ENCODE measurements around the gene ITGB2.

Gene ITGB2

GRCh38 chr21:44964381-44964780 is 43.7 kb upstream of the ITGB2 start:
- Histone ChIP-seq H3K9ac (ENCODE audit: low read length) (no peak overlapping the region), H4K20me1 (ENCODE audit: insufficient read depth, low read length) (no peaks in the 10 kb centered on the region), H3K4me2 (ENCODE audit: low read length) (no peak overlapping the region), H3K9me2 (ENCODE audit: low read depth, low read length) (no peaks in the 10 kb centered on the region), H3K27ac (ENCODE audit: low read depth, low read length, poor library complexity, severe bottlenecking) (no peak overlapping the region), H3K9me3 (ENCODE audit: low read length) (no peaks in the 10 kb centered on the region), H3K4me1 (ENCODE audit: insufficient read depth, low read length, severe bottlenecking) (peaks cover 3% of the 10 kb centered on the region), H3K27me3 (ENCODE audit: insufficient read depth, low read length) (no peaks in the 10 kb centered on the region), H3F3A (ENCODE audit: insufficient read depth, low read length) (no peaks in the 10 kb centered on the region; the same call in 1 of the 2 replicates), H3K36me3 (ENCODE audit: insufficient read depth, low read length) (peaks cover 56% of the 10 kb centered on the region), H3K4me3 (ENCODE audit: low read depth, low read length, poor library complexity, severe bottlenecking) (no peak overlapping the region), H3K79me2 (ENCODE audit: insufficient read depth, low read length) (no peaks in the 10 kb centered on the region), H2AFZ (ENCODE audit: low read length) (no peak overlapping the region)
- TF ChIP-seq CTCF (IDR thresholded peaks at IDR 0.05; ENCODE audit: low read length) (no peak), EZH2 (IDR thresholded peaks at IDR 0.05; ENCODE audit: borderline replicate concordance, low read length) (no peak)

GRCh38 chr21:44962403-44962966 is 41.8 kb upstream of the ITGB2 start:
- no peak overlapping the region for H3K4me2 ChIP-seq (ENCODE audit: low read length)
- no peak overlapping the region for H2AFZ ChIP-seq (ENCODE audit: low read length)
- H3K9me3 ChIP-seq (ENCODE audit: low read length) = no peaks in the 10 kb centered on the region
- no peaks in the 10 kb centered on the region for H3K9me2 ChIP-seq (ENCODE audit: low read depth, low read length)
- H3K4me1 ChIP-seq (ENCODE audit: insufficient read depth, low read length, severe bottlenecking) = peaks cover 3% of the 10 kb centered on the region
- no peak overlapping the region for H3K27ac ChIP-seq (ENCODE audit: low read depth, low read length, poor library complexity, severe bottlenecking)
- no peak overlapping the region for H3K9ac ChIP-seq (ENCODE audit: low read length)
- H4K20me1 ChIP-seq (ENCODE audit: insufficient read depth, low read length) = no peaks in the 10 kb centered on the region
- H3K4me3 ChIP-seq (ENCODE audit: low read depth, low read length, poor library complexity, severe bottlenecking) = no peak overlapping the region
- TF ChIP-seq EZH2 (IDR thresholded peaks at IDR 0.05; ENCODE audit: borderline replicate concordance, low read length) = no peak
- H3K79me2 ChIP-seq (ENCODE audit: insufficient read depth, low read length) = no peaks in the 10 kb centered on the region
- no peaks in the 10 kb centered on the region for H3K27me3 ChIP-seq (ENCODE audit: insufficient read depth, low read length)
- H3K36me3 ChIP-seq (ENCODE audit: insufficient read depth, low read length) = peaks cover 58% of the 10 kb centered on the region
- H3F3A ChIP-seq (ENCODE audit: insufficient read depth, low read length) = no peaks in the 10 kb centered on the region; the same call in 1 of the 2 replicates

- no peak overlapping the region for H3K9ac ChIP-seq (ENCODE audit: low read length)
- H3F3A ChIP-seq (ENCODE audit: insufficient read depth, low read length) = no peaks in the 10 kb centered on the region; the same call in 1 of the 2 replicates
- no peaks in the 10 kb centered on the region for H3K79me2 ChIP-seq (ENCODE audit: insufficient read depth, low read length)
- H3K4me1 ChIP-seq (ENCODE audit: insufficient read depth, low read length, severe bottlenecking) = peaks cover 3% of the 10 kb centered on the region
- no peak overlapping the region for H3K27ac ChIP-seq (ENCODE audit: low read depth, low read length, poor library complexity, severe bottlenecking)
- H3K27me3 ChIP-seq (ENCODE audit: insufficient read depth, low read length) = no peaks in the 10 kb centered on the region
- TF ChIP-seq EZH2 (IDR thresholded peaks at IDR 0.05; ENCODE audit: borderline replicate concordance, low read length) (no peak), CTCF (IDR thresholded peaks at IDR 0.05; ENCODE audit: low read length) (no peak)
- H3K9me2 ChIP-seq (ENCODE audit: low read depth, low read length) = no peaks in the 10 kb centered on the region
- peaks cover 73% of the 10 kb centered on the region for H3K36me3 ChIP-seq (ENCODE audit: insufficient read depth, low read length)
- H3K4me2 ChIP-seq (ENCODE audit: low read length) = no peak overlapping the region
- H3K4me3 ChIP-seq (ENCODE audit: low read depth, low read length, poor library complexity, severe bottlenecking) = no peak overlapping the region
- no peak overlapping the region for H2AFZ ChIP-seq (ENCODE audit: low read length)
- H4K20me1 ChIP-seq (ENCODE audit: insufficient read depth, low read length) = no peaks in the 10 kb centered on the region
- H3K9me3 ChIP-seq (ENCODE audit: low read length) = no peaks in the 10 kb centered on the region
Observed at GRCh38 chr21:44960141-44961092, 39.7 kb upstream of the ITGB2 start.

Measured in OCI-LY1 (cell line).